Stimulated activated CD4-positive, alpha-beta T cell treated with anti-CD3 and anti-CD28 coated beads, Interleukin-12 subunit alpha, Interleukin-12 subunit beta, amount 100 ng/mL, for 24 hours (primary cell): ENCODE data around the gene REV3L.
"Not testable (repeated sequence)": the region's sequence is repeated elsewhere in the genome, so short reads cannot be mapped to it uniquely, and the experiment has no call there.

ENCODE experiments used
- DNase-seq, 2 experiments: peaks; one replicate each; pipeline ENCODE4 v3.0.0-alpha.2; 2020; ENCODE audit warnings: low read depth in 2 of 2

REV3L gene

DNA sequence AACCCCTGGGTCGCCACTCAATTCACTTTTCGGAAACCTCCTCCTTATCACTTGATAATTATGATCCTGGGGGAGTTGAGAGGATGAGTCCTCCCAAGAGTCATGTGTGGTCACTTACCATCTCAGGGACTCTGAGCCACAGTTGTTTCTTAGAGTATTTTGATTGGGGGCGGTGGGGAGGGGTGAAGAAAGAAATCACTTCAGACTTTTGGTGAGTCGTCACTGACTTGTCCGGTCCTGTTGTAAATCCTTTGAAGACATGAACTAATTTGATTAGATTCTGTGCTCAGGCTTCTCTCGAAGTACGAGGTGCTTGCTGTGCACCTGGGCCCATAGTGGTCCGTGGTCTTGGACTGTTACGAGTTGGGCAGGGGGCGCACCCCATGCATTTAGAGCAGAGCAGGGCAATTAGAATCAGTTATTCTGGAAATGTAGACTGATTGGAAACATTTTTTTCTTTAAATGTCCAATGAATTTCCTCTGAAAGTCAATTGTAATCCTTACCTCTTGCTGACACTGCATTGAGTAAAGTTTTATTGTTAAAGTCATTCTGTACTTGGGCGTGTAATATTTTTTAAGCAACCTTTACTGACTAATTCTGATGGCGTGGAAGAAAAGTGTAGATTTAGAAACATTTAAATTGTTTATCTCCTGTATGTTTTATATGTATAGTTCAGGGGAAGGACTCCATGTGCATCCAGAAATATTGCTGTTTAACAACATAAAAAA lies 222.3 kb downstream of the REV3L start:
- no peak for DNase-seq

DNA sequence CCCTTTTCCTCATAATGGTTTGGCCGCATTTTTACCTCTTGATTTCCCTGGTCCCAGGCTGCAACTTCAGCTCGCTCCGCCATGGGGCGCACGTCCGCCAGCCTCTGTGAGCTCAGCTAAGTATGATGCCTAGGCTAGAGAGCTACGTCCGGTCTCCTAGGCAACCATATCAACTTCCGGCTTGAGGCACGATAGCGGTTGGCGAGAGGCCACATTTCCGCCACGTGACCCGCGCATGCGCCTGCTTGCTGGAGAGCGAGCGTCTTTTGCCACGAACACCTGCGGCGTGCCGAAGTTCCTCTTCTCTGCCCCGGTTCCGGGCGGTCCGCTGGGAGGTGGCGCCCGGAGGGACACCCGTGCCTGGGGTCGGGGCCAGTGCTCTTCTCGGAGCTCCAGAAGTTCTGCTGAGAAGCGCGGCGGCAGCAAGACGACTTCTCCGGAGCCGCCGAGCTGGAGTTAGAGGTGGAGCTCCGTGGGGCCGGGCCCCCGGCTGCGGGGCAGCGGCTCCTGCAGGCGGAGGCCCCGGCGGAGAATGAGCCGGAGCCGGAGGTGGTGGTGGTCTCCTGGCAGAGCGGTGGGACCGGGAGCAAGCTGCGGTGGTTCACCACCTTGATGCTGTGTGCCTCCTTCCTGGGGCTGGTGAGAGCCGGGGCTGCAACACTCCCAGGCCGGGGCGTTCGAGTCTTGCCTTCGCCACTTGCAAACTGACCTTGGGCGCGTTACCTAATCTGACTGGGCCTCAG lies 223.8 kb downstream of the REV3L start:
- peak; percentile 98 to 99 for DNase-seq

DNA sequence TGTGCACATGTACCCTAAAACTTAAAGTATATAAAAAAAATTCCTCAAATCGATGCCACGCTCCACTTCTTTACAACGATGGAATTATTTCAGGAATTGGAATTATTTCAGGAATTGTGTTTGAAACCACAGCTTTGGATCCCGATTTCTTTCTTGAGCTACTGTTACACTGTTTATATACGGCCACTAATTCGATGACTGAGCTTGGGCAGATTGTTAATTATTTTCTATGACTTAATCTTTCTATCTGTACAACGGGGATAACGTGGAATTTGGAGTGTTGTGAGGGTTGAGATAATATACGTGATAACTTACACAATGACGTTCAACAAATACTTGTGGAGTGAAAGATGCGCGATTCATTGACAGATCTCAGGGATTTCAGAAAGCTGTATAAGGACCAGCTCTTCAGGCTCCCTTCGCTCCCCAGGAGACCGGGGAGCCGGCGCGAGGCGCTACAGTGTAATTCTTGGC lies 224.4 kb downstream of the REV3L start:
- no peak for DNase-seq

DNA sequence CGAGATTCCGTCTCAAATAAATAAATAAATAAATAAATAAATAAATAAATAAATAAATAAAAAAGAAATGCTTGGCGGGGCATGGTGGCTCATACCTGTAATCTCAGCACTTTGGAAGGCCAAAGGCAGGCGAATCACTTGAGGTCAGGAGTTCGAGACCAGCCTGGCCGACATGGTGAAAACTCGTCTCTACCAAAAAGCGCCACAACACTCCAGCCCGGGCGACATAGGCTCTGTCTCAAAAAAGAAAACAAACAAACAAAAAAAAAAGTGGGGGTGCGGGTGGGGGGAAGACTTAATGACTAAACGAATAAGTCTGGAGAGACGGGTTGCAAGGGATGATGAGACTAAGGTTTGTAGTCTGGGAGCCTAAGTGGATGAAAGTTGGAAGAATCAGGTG lies 225.0 kb downstream of the REV3L start:
- DNase-seq = no peak

DNA sequence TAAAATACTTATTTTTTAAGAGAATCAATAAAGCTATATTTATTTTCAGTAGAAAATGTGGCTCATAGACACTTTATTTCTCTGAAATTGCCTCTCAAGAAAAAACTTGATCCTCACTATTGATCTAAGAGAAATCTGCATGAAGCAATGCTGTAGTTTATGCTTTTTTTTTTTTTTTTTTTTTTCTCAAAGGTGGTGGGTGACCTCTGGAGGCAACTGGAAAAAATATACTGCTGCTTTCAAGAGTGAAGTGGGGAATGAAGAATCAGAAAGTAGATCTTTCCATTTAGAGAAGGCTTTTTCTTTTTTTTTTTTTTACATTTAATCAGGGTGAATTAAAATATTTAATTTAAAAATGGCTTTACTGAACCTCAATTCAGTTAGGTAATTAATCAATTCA lies 226.4 kb downstream of the REV3L start:
- no peak for DNase-seq

DNA sequence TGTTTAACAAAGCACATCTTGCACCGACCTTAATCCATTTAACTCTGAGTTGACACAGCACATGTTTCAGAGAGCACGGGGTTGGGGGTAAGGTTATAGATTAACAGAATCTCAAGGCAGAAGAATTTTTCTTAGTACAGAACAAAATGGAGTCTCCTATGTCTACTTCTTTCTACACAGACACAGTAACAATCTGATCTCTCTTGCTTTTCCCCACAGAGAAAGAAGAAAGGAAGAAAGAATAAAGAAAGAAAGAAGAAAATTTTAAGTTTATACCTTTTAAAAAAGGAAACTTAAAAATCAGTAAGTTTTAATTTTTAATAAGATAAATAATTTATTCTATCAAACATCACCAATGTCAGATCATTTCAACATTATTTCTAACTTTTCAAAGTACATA lies 227.2 kb downstream of the REV3L start:
- DNase-seq = not testable (repeated sequence)

DNA sequence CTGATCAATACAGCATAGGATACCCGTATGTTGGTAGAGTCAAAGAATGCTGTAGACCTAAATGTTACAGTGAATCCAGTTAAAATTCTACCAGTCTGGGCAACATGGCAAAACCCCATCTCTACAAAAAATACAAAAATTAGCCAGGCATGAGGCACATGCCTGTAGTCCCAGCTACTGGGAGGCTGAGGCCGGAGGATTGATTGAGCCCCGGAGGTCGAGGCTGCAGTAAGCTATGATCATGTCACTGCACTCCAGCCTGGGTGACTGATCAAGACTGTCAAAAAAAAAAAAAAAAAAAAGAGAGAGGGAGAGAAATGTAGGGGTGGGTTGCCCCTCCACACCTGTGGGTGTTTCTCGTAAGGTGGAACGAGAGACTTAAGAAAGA lies 228.2 kb downstream of the REV3L start:
- DNase-seq = no peak

DNA sequence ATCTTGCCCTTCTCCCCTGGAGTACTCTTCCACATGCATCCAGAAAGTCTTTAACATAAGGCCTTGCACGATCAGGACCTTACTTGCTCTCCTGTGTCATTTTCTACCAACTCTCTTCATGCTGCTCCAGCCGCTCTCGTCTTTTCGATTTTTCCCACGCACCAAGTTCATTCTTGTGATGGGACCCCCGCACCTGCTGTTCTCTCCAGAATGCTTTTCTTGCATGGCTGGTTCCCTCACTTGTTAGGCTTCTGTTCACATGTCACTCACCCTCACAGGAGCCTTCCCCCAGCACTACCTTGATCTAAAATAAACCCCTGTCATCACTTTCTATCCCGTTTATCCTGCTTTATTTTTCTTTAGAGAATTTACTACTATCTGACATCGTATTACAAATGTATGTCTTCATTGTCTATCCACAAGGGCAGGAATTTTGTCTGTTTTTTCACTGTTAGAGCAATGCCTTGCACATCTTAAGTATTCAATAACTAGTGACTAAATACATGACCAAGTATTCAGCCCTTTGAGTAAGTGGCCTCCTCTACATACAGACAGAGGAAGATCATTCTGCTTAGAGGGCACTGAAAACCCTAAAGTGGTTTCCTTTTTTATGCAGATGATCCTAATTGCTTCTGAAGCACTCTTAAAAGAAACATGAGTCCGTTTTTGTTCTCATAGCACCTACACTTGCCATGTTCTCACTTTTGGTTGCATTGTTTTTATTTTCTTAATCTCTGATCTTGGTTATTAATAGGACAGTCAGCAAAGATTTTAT lies 228.8 kb downstream of the REV3L start:
- no peak for DNase-seq

DNA sequence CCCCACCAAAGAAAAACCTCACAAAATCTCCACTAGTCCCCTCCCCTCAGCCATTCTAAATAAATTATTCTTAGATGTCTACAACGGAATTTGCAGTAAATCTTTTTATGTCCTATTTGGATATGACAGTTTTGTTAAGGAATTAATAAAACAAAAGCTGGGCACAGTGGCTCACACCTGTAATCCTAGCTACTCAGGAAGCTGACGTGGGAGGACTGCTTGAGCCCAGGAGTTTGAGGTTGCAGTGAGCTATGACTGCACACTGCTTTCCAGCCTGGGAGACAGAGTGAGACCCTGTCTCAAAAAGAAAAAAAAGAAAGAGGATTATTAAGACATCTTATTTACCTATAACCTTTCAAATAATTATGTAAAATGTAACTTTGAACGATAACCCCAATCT lies 230.3 kb downstream of the REV3L start:
- DNase-seq = no peak

DNA sequence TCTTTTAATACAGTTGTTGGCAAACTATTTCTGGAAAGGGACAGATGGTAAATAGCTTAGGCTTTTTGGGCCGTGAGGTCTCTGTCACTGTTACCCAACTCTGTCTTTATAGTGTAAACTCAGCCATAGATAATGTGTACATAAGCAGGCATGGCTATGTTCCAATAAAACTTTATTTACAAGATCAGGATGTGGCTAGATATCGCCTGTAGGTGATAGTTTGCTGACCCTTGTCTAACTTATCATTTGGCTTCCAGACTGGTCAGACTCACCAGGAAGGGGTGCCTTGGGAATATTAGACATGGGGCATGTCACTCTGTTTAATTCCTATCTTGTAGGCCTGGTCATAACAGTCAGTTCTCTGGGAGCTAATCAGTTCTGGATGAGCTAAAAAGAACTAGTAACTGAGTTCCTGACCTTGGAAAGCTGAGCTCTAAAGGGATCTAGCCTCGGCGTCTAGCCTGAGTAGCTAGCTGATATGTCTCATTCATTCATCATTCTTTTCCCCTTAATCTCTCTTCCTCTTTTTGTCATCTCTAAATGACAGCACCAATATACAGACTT lies 232.1 kb downstream of the REV3L start:
- DNase-seq = no peak
